Neural cell (in vitro differentiated cells): ENCODE measurements around the gene TMEM94. TPM values are rescaled to one million over a fixed set of nuclear protein-coding genes. Genes with fewer than 3 reads are reported as not detected.
"Not testable (repeated sequence)": the region's sequence is repeated elsewhere in the genome, so short reads cannot be mapped to it uniquely, and the experiment has no call there.

ENCODE experiments used
- H2AFZ ChIP-seq: fragments of 200-600, 300-800 bp; sonication (generic), shearing (Covaris generic); 2 replicates; pipeline ENCODE4 v1.6.0; 2014; ENCODE audit warnings: low read depth, mild to moderate bottlenecking, antibody characterized with exemption, low read length, moderate library complexity
- H3F3A ChIP-seq: fragments of 200-600 bp; shearing (Covaris generic); 2 replicates; pipeline ENCODE4 v1.6.1; 2016; ENCODE audit warnings: mild to moderate bottlenecking, moderate library complexity, mixed read lengths, antibody characterized with exemption, low read length; ENCODE audit not compliant: insufficient read depth, poor library complexity, severe bottlenecking
- H3K27ac ChIP-seq: fragments of 200-600, 300-800 bp; sonication (generic), shearing (Covaris generic); 2 replicates; pipeline ENCODE4 v1.5.1; 2014; ENCODE audit warnings: mild to moderate bottlenecking, low read length, moderate library complexity
- H3K27me3 ChIP-seq: fragments of 300-800, 200-600 bp; sonication (generic), shearing (Covaris generic); 2 replicates; pipeline ENCODE4 v1.6.0; 2014; ENCODE audit warnings: mild to moderate bottlenecking, low read depth, low read length, moderate library complexity; ENCODE audit not compliant: insufficient read depth
- H3K36me3 ChIP-seq: fragments of 300-800, 200-600 bp; sonication (generic), shearing (Covaris generic); 2 replicates; pipeline ENCODE4 v1.5.1; 2014; ENCODE audit warnings: mild to moderate bottlenecking, antibody characterized with exemption, low read length, moderate library complexity; ENCODE audit not compliant: insufficient read depth
- H3K4me2 ChIP-seq: fragments of 300-800, 200-600 bp; sonication (generic), shearing (Covaris generic); 2 replicates; pipeline ENCODE4 v1.6.0; 2014; ENCODE audit warnings: mild to moderate bottlenecking, low read length
- H3K4me3 ChIP-seq: fragments of 300-800, 200-600 bp; sonication (generic), shearing (Covaris generic); 2 replicates; pipeline ENCODE4 v1.5.1; 2014; ENCODE audit warnings: mild to moderate bottlenecking, low read length, moderate library complexity
- H3K79me2 ChIP-seq: fragments of 200-600 bp; shearing (Covaris generic); replicated peaks from 2 replicates; pipeline ENCODE4 v1.6.0; 2014; ENCODE audit warnings: mild to moderate bottlenecking, low read length, moderate library complexity; ENCODE audit not compliant: insufficient read depth
- H3K9ac ChIP-seq: fragments of 300-800, 200-600 bp; sonication (generic), shearing (Covaris generic); 2 replicates; pipeline ENCODE4 v1.6.1; 2016; ENCODE audit warnings: mild to moderate bottlenecking, low read length, mixed read lengths
- H3K9me2 ChIP-seq: fragments of 200-600 bp; shearing (Covaris generic); 2 replicates; pipeline ENCODE4 v1.6.1; 2016; ENCODE audit warnings: mild to moderate bottlenecking, low read length, mixed read lengths; ENCODE audit not compliant: insufficient read depth
- H3K9me3 ChIP-seq: fragments of 200-600, 300-800 bp; sonication (generic), shearing (Covaris generic); 2 replicates; pipeline ENCODE4 v1.6.1; 2016; ENCODE audit warnings: mild to moderate bottlenecking, mixed run types, low read length, moderate library complexity, mixed read lengths
- H4K20me1 ChIP-seq: fragments of 200-600 bp; shearing (Covaris generic); 2 replicates; pipeline ENCODE4 v1.6.1; 2016; ENCODE audit warnings: mild to moderate bottlenecking, mixed run types; ENCODE audit not compliant: insufficient read depth
- EP300 ChIP-seq: fragments of 450-650 bp; conservative IDR thresholded peaks from 2 replicates; pipeline ENCODE4 v1.6.1; 2014; ENCODE audit warnings: antibody characterized with exemption, mild to moderate bottlenecking, moderate library complexity; ENCODE audit not compliant: poor library complexity, severe bottlenecking
- EZH2 ChIP-seq: fragments of 200-600, 300-800 bp; shearing (Covaris generic), sonication (generic); IDR thresholded peaks from 2 replicates; pipeline ENCODE4 v1.6.1; 2014; ENCODE audit warnings: antibody characterized with exemption, low read length, borderline replicate concordance, mild to moderate bottlenecking; ENCODE audit not compliant: insufficient read depth, poor library complexity, severe bottlenecking
- MXI1 ChIP-seq: fragments of 450-650 bp; conservative IDR thresholded peaks from 2 replicates; pipeline ENCODE4 v1.6.1; 2014; ENCODE audit warnings: antibody characterized with exemption, mild to moderate bottlenecking; ENCODE audit not compliant: poor library complexity, severe bottlenecking
- POLR2AphosphoS5 ChIP-seq: IDR thresholded peaks from 2 replicates; pipeline ENCODE4 v1.6.1; 2012
- RAD21 ChIP-seq: fragments of 450-650 bp; conservative IDR thresholded peaks from 2 replicates; pipeline ENCODE4 v1.6.1; 2014; ENCODE audit warnings: antibody characterized with exemption, mild to moderate bottlenecking, moderate library complexity
- SMC3 ChIP-seq: fragments of 450-650 bp; conservative IDR thresholded peaks from 2 replicates; pipeline ENCODE4 v1.6.1; 2014; ENCODE audit warnings: antibody characterized with exemption, mild to moderate bottlenecking, moderate library complexity; ENCODE audit not compliant: poor library complexity
- TAF1 ChIP-seq: IDR thresholded peaks from 2 replicates; pipeline ENCODE4 v1.6.1; 2012; ENCODE audit warnings: low read depth
- polyA plus RNA-seq: library from polyadenylated mRNA; depleted of rRNA; stranded (reverse); fragments of >200 nt; gene quantifications from 2 replicates; pipeline ENCODE4 v1.2.3, GENCODE V29; 2014
- TF ChIP-seq, protein P1 (sequence below): IDR thresholded peaks from 2 replicates; pipeline ENCODE4 v1.6.1; 2012; ENCODE audit warnings: borderline replicate concordance
- TF ChIP-seq, protein P2 (sequence below): fragments of 450-650 bp; IDR thresholded peaks from 2 replicates; pipeline ENCODE4 v1.5.1; 2014; ENCODE audit warnings: antibody characterized with exemption, mild to moderate bottlenecking, moderate library complexity; ENCODE audit not compliant: poor library complexity, severe bottlenecking

TMEM94 gene
- polyA plus RNA-seq, 1 donor from 2014 or later, result 37.0 TPM

DNA sequence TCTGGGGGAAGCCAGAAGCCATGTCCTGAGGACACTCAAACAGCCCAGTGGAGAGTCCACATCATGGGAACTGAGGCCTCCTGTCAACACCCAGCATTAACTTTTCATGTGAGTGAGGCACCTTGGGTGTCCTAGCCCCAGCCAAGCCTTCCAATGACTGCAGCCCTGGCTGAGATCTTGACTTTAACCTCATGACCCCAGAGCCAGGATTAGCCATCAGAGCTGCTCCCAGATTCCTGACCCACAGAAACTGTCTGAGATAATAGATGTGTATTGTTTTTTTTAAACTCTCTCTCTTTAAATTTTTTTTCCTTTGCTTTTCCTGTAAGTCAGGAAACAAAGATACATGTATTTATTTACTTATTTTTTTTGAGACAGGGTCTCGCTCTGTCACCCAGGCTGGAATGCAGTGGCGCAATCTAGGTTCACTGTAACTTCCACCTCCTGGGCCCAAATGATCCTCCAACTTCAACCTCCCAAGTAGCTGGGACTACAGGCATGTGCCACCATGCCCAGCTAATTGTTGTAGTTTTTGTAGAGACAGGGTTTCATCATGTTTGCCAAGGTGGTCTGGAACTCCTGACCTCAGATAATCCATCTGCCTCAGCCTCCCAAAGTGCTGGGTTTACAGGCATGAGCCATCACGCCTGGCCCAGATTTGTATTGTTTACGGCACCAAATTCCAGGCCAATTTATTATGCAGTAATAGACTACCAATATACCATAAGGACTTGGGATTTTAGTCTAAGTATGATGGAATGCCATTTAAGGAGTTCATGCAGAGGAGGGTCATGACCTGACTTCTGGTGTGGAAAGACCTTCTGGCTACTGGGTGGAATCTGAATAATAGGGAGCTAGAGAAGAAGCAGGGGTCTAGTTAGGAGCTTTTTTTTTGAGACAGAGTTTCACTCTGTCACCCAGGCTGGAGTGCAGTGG is 14.0 kb upstream of the TMEM94 start:
- Histone ChIP-seq H3K9me2 (no peaks in the 10 kb centered on the region), H4K20me1 (no peaks in the 10 kb centered on the region), H3K27ac (no peak overlapping the region), H3K4me3 (no peak overlapping the region), H3K4me2 (no peak overlapping the region), H2AFZ (no peak overlapping the region), H3K9ac (no peak overlapping the region), H3K36me3 (no peaks in the 10 kb centered on the region), H3K9me3 (no peaks in the 10 kb centered on the region), H3K79me2 (no peaks in the 10 kb centered on the region), H3K27me3 (no peaks in the 10 kb centered on the region), H3F3A (no peaks in the 10 kb centered on the region)
- TF ChIP-seq RAD21 (no peak), MXI1 (no peak), EZH2 (no peak), EP300 (no peak), POLR2AphosphoS5 (no peak), TAF1 (no peak), SMC3 (no peak)
- TF ChIP-seq, protein P1, sequence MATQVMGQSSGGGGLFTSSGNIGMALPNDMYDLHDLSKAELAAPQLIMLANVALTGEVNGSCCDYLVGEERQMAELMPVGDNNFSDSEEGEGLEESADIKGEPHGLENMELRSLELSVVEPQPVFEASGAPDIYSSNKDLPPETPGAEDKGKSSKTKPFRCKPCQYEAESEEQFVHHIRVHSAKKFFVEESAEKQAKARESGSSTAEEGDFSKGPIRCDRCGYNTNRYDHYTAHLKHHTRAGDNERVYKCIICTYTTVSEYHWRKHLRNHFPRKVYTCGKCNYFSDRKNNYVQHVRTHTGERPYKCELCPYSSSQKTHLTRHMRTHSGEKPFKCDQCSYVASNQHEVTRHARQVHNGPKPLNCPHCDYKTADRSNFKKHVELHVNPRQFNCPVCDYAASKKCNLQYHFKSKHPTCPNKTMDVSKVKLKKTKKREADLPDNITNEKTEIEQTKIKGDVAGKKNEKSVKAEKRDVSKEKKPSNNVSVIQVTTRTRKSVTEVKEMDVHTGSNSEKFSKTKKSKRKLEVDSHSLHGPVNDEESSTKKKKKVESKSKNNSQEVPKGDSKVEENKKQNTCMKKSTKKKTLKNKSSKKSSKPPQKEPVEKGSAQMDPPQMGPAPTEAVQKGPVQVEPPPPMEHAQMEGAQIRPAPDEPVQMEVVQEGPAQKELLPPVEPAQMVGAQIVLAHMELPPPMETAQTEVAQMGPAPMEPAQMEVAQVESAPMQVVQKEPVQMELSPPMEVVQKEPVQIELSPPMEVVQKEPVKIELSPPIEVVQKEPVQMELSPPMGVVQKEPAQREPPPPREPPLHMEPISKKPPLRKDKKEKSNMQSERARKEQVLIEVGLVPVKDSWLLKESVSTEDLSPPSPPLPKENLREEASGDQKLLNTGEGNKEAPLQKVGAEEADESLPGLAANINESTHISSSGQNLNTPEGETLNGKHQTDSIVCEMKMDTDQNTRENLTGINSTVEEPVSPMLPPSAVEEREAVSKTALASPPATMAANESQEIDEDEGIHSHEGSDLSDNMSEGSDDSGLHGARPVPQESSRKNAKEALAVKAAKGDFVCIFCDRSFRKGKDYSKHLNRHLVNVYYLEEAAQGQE, result no peak
- TF ChIP-seq, protein P2, sequence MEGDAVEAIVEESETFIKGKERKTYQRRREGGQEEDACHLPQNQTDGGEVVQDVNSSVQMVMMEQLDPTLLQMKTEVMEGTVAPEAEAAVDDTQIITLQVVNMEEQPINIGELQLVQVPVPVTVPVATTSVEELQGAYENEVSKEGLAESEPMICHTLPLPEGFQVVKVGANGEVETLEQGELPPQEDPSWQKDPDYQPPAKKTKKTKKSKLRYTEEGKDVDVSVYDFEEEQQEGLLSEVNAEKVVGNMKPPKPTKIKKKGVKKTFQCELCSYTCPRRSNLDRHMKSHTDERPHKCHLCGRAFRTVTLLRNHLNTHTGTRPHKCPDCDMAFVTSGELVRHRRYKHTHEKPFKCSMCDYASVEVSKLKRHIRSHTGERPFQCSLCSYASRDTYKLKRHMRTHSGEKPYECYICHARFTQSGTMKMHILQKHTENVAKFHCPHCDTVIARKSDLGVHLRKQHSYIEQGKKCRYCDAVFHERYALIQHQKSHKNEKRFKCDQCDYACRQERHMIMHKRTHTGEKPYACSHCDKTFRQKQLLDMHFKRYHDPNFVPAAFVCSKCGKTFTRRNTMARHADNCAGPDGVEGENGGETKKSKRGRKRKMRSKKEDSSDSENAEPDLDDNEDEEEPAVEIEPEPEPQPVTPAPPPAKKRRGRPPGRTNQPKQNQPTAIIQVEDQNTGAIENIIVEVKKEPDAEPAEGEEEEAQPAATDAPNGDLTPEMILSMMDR, result no peak

DNA sequence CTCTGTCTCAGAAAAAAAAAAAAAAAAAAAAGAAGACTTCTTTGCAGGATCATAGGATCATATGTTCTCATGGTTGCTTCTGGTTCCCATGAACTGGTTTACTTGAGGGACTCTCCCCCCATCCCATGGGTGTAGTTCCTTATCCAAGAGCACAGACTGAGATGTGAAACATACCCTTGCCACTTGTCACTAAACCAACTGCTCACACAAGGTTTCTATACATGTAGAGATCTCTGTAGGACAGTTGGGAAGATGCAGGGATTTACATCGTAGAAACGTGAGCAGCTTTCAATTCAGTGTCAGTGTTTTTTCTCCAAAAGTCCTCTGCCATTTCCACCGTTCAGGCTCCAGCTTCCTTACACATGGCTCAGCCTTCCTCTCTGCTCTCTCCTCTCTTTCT is 11.1 kb upstream of the TMEM94 start:
- Histone ChIP-seq H3K9me3 (no peaks in the 10 kb centered on the region), H3K79me2 (no peaks in the 10 kb centered on the region), H3K4me3 (no peak overlapping the region), H4K20me1 (no peaks in the 10 kb centered on the region), H3F3A (no peaks in the 10 kb centered on the region), H3K4me2 (no peak overlapping the region), H3K27me3 (no peaks in the 10 kb centered on the region), H2AFZ (no peak overlapping the region), H3K27ac (no peak overlapping the region), H3K9ac (no peak overlapping the region), H3K36me3 (no peaks in the 10 kb centered on the region), H3K9me2 (no peaks in the 10 kb centered on the region)
- TF ChIP-seq EZH2, result no peak
- TF ChIP-seq RAD21, result no peak
- no peak for TF ChIP-seq POLR2AphosphoS5
- no peak for TF ChIP-seq SMC3
- TF ChIP-seq, protein P1, result no peak
- TF ChIP-seq MXI1, result no peak
- no peak for TF ChIP-seq EP300
- TF ChIP-seq, protein P2, result no peak
- no peak for TF ChIP-seq TAF1

DNA sequence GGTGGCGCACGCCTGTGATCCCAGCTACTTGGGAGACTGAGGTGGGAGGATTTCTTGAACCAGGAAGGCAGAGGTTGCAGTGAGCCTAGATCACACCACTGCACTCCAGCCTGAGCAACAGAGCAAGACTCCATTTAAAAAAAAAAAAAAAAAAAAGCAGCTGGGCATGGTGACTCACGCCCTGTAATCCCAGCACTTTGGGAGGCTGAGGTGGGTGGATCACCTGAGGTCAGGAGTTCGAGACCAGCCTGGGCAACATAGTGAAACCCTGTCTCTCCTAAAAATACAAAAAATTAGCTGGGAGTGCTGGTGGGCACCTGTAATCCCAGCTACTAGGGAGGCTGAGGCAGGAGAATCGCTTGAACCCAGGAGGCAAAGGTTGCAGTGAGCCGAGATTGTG is 10.5 kb upstream of the TMEM94 start:
- H3K27me3 ChIP-seq, H3K36me3 ChIP-seq, H3F3A ChIP-seq, H2AFZ ChIP-seq, H3K79me2 ChIP-seq, H4K20me1 ChIP-seq, H3K9me3 ChIP-seq, H3K27ac ChIP-seq, H3K9ac ChIP-seq, H3K9me2 ChIP-seq, H3K4me2 ChIP-seq, H3K4me3 ChIP-seq: not testable (repeated sequence)
